Fibroblast of villous mesenchyme (primary cell): Measurements from ENCODE around the gene NCAM2. TPM values are rescaled to one million over a fixed set of nuclear protein-coding genes. Genes with fewer than 3 reads are reported as not detected.

Experiments
- DNase-seq: peaks from one replicate; pipeline ENCODE4 v3.0.0-alpha.2; 2010; ENCODE audit warnings: low read depth
- H3K4me3 ChIP-seq: 2 replicates; pipeline ENCODE4 v1.5.1; 2011; ENCODE audit warnings: low read depth, mild to moderate bottlenecking, low read length
- CTCF ChIP-seq: IDR thresholded peaks from 2 replicates; pipeline ENCODE4 v1.5.1; 2012; ENCODE audit warnings: low read depth, mild to moderate bottlenecking, low read length; ENCODE audit not compliant: insufficient read depth
- total RNA-seq: library from RNA; depleted of rRNA; stranded (reverse); fragments of >200 nt; gene quantifications from 2 replicates; pipeline ENCODE4 v1.2.3, GENCODE V29; 2012

The NCAM2 gene
- total RNA-seq, 1 donor: 5.2 TPM

DNA sequence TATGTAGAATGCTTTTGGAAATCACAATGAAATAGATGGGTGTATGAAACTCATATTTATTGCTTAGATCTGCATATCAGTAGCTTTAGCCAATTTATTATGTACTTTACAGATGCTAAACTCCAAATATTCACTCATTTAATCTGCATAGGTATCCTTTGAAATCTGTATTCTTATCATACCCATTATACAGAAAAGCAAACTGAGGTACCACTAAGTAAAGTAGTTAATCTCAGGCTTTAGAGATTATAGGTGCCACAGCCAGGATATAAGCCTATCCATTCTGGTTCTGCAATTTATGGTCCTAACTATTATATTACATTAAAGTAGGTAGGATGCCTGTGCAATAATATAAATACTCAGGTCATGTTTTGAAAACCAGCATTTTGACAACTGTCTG, 369.4 kb downstream of the NCAM2 start:
- H3K4me3 ChIP-seq: no peak overlapping the region
- no peak for TF ChIP-seq CTCF
- no peak for DNase-seq

GRCh38 chr21:21373969-21374368, 375.8 kb downstream of the NCAM2 start:
- TF ChIP-seq CTCF: no peak
- DNase-seq: no peak

DNA sequence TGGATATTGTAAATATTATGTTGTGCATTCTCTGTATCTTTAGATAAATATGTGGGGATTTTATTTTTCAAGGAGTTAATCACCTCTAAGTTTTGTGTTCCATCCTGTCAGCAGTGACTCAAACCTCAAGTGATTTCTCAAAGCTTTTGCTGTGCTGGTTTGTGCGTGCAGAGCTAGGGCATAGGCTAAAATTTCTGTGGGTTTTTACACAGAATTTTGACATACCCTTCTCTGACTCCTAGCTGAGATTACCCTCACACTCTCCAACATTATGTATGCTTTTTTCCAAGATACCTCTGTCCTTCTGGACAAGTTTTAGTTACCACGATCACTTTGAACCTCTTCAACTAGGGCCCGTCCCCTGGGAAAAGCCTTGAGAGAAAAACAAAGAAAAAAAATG, 384.9 kb downstream of the NCAM2 start:
- DNase-seq: peak; percentile 6
- TF ChIP-seq CTCF: no peak
- H3K4me3 ChIP-seq: no peak overlapping the region

More at GRCh38 chr21:21373969-21374368, 375.8 kb downstream of the NCAM2 start:
- H3K4me3 ChIP-seq: no peak overlapping the region

- DNase-seq: no peak
- H3K4me3 ChIP-seq: no peak overlapping the region
- TF ChIP-seq CTCF: no peak
Measured at GRCh38 chr21:21384977-21385376, 386.8 kb downstream of the NCAM2 start.

GRCh38 chr21:21385404-21385803, 387.2 kb downstream of the NCAM2 start:
- no peak for DNase-seq
- H3K4me3 ChIP-seq: no peak overlapping the region

GRCh38 chr21:21387916-21388315, 389.7 kb downstream of the NCAM2 start:
- H3K4me3 ChIP-seq: no peak overlapping the region
- no peak for TF ChIP-seq CTCF
- no peak for DNase-seq

More at GRCh38 chr21:21385404-21385803, 387.2 kb downstream of the NCAM2 start:
- no peak for TF ChIP-seq CTCF

DNA sequence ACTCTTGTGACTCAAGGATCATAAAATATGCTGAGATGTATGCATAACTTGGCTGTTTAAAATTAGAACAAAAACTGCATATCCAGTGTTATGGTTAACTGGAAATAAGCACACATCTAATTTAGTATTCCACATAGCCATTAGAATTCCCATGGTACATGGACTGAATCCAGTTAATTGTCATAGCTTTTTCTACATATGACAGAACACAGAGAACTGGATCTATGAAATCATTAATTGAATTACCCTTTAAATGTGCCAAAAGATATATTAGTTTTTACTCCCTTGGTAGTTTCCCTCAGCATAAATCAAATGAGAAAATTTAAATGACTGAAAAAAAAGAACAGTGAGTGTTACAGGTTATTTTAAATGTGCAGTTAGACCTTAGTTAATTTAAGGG, 395.9 kb downstream of the NCAM2 start:
- DNase-seq: no peak
- H3K4me3 ChIP-seq: no peak overlapping the region
- TF ChIP-seq CTCF: no peak
